IPS-NIHi7 (cell line): Measurements from ENCODE around the gene TEX22.

ENCODE experiments used
- DNase-seq: peaks from one replicate; pipeline ENCODE4 v3.0.0; 2012; ENCODE audit warnings: mixed read lengths; ENCODE audit errors: extremely low spot score

The TEX22 gene

GRCh38 chr14:105366386-105367074 lies 31.8 kb upstream of the TEX22 start:
- DNase-seq = no peak

GRCh38 chr14:105367116-105368031 lies 31.0 kb upstream of the TEX22 start:
- DNase-seq = no peak

- no peak for DNase-seq
These were observed 30.3 kb upstream of the TEX22 start for GRCh38 chr14:105368032-105368417.

GRCh38 chr14:105368426-105368825 lies 29.9 kb upstream of the TEX22 start:
- DNase-seq = no peak

GRCh38 chr14:105368910-105369652 lies 29.3 kb upstream of the TEX22 start:
- DNase-seq = no peak

- DNase-seq = no peak
These were observed 28.7 kb upstream of the TEX22 start for GRCh38 chr14:105369653-105370040.

GRCh38 chr14:105374389-105374788 lies 23.9 kb upstream of the TEX22 start:
- DNase-seq = no peak

GRCh38 chr14:105375635-105376057 lies 22.7 kb upstream of the TEX22 start:
- DNase-seq = no peak

- peak; percentile 59 for DNase-seq
These were observed 21.6 kb upstream of the TEX22 start for GRCh38 chr14:105376521-105377440.

- peak; percentile 61 for DNase-seq
These were observed 20.7 kb upstream of the TEX22 start for GRCh38 chr14:105377555-105378182.

- no peak for DNase-seq
These were observed 20.1 kb upstream of the TEX22 start for GRCh38 chr14:105378199-105378598.

GRCh38 chr14:105378873-105379685 lies 19.3 kb upstream of the TEX22 start:
- no peak for DNase-seq

- no peak for DNase-seq
These were observed 18.4 kb upstream of the TEX22 start for GRCh38 chr14:105379946-105380345.

GRCh38 chr14:105380756-105381155 lies 17.6 kb upstream of the TEX22 start:
- no peak for DNase-seq

- no peak for DNase-seq
These were observed 16.6 kb upstream of the TEX22 start for GRCh38 chr14:105381446-105382342.

GRCh38 chr14:105382343-105383082 lies 15.8 kb upstream of the TEX22 start:
- no peak for DNase-seq

- DNase-seq = no peak
These were observed 15.1 kb upstream of the TEX22 start for GRCh38 chr14:105383083-105383730.
